ENCODE results near the gene MYH14. TPM values are rescaled to one million over a fixed set of nuclear protein-coding genes. Genes with fewer than 3 reads are reported as not detected.
"Not testable (repeated sequence)": the region's sequence is repeated elsewhere in the genome, so short reads cannot be mapped to it uniquely, and the experiment has no call there.

The MYH14 gene
- polyA plus RNA-seq, 3 donors: not detected

GRCh38 chr19:50328873-50329145 is 125.4 kb downstream of the MYH14 start:
- H3K36me3 Mint-ChIP-seq: peaks cover 12% of the 10 kb centered on the region in 2 donors
- H3K4me1 ChIP-seq (ENCODE audit: control insufficient read depth in 1 of 2, insufficient read depth in 2 of 2, low read length in 2 of 2): peaks cover 65 to 78% of the 10 kb centered on the region in 2 donors
- H4K20me1 ChIP-seq (ENCODE audit: insufficient read depth, low read length): peaks cover 43% of the 10 kb centered on the region
- H3K27ac ChIP-seq (ENCODE audit: low read depth in 1 of 2, low read length in 2 of 2): no peak overlapping the region
- no peak for TF ChIP-seq CTCF (IDR thresholded peaks at IDR 0.05)
- peak overlapping the region in 1 of 3 experiments; percentile 73 for H3K4me3 ChIP-seq (replicated peaks in 1 of 3; ENCODE audit: low read depth in 2 of 3, low read length in 3 of 3)
- peak overlapping the region in 1 of 7 donors; percentile 96 for H3K27ac Mint-ChIP-seq
- H3K9ac ChIP-seq (ENCODE audit: insufficient read depth, low read length, poor library complexity, severe bottlenecking): no peak overlapping the region
- no peaks in the 10 kb centered on the region for H3K36me3 ChIP-seq (replicated peaks in 1 of 2; ENCODE audit: control insufficient read depth in 1 of 2, insufficient read depth in 2 of 2, low read length in 2 of 2)
- H3K9me3 Mint-ChIP-seq: peaks cover 2 to 44% (median 26%) of the 10 kb centered on the region in 7 donors
- peaks cover 19 to 26% of the 10 kb centered on the region in 2 donors for H3K27me3 ChIP-seq (ENCODE audit: control insufficient read depth in 2 of 2, insufficient read depth in 2 of 2, low read length in 2 of 2)
- no peak overlapping the region for H2AFZ ChIP-seq (ENCODE audit: insufficient read depth, low read depth, low read length, poor library complexity, severe bottlenecking)
- H3K79me2 ChIP-seq (ENCODE audit: insufficient read depth, low read length): no peaks in the 10 kb centered on the region
- WGBS (ENCODE audit: insufficient coverage): under 1% methylated on average over 27 of the region's 40 CpGs
- H3K4me3 Mint-ChIP-seq: peak overlapping the region in 1 of 2 donors; percentile 76
- no peak for DNase-seq
- peaks cover 0 to 14% of the 10 kb centered on the region in 2 donors for H3K9me3 ChIP-seq (replicated peaks in 1 of 2; ENCODE audit: control insufficient read depth in 1 of 2, insufficient read depth in 1 of 2, low read length in 2 of 2)
- H3K4me2 ChIP-seq (replicated peaks; ENCODE audit: extremely low read depth, low read length, poor library complexity, severe bottlenecking): peak overlapping the region; percentile 81
- peaks cover 61% of the 10 kb centered on the region for H3K4me1 Mint-ChIP-seq
- intact Hi-C loops (cut with micrococcal nuclease): loop anchor here (1.0 to 10.0 kb wide), 3 partner anchors 55 to 476 kb away; partner anchors contain the start of gene POLD1 (in 1 of the 2)
- peaks cover 33 to 43% (median 39%) of the 10 kb centered on the region in 3 donors for H3K27me3 Mint-ChIP-seq (ENCODE audit: low read depth in 3 of 3)

- TF ChIP-seq CTCF (IDR thresholded peaks at IDR 0.05): no peak
- Histone ChIP-seq H3K9ac (ENCODE audit: insufficient read depth, low read length, poor library complexity, severe bottlenecking) (peak within 1 kb of the TSS; percentile 46), H3K79me2 (ENCODE audit: insufficient read depth, low read length) (no peaks in the 10 kb centered on the region), H3K9me3 (replicated peaks in 1 of 2; ENCODE audit: control insufficient read depth in 1 of 2, insufficient read depth in 1 of 2, low read length in 2 of 2) (peaks cover 0 to 14% of the 10 kb centered on the region in 2 donors), H3K4me1 (ENCODE audit: control insufficient read depth in 1 of 2, insufficient read depth in 2 of 2, low read length in 2 of 2) (peaks cover 70 to 83% of the 10 kb centered on the region in 2 donors), H4K20me1 (ENCODE audit: insufficient read depth, low read length) (peaks cover 43% of the 10 kb centered on the region), H3K27ac (ENCODE audit: low read depth in 1 of 2, low read length in 2 of 2) (peak within 1 kb of the TSS; percentile 33 to 70), H3K4me2 (replicated peaks; ENCODE audit: extremely low read depth, low read length, poor library complexity, severe bottlenecking) (peak within 1 kb of the TSS; percentile 83), H3K4me3 (replicated peaks in 1 of 3; ENCODE audit: low read depth in 2 of 3, low read length in 3 of 3) (peak within 1 kb of the TSS; percentile 47 to 83 (median 52)), H2AFZ (ENCODE audit: insufficient read depth, low read depth, low read length, poor library complexity, severe bottlenecking) (peak within 1 kb of the TSS; percentile 72), H3K36me3 (replicated peaks in 1 of 2; ENCODE audit: control insufficient read depth in 1 of 2, insufficient read depth in 2 of 2, low read length in 2 of 2) (peaks cover 0 to under 1% of the 10 kb centered on the region in 2 donors), H3K27me3 (ENCODE audit: control insufficient read depth in 2 of 2, insufficient read depth in 2 of 2, low read length in 2 of 2) (peaks cover 19 to 26% of the 10 kb centered on the region in 2 donors)
- peak within 1 kb of the TSS; percentile 76 to 90 for H3K4me3 Mint-ChIP-seq
- peaks cover 2 to 44% (median 26%) of the 10 kb centered on the region in 7 donors for H3K9me3 Mint-ChIP-seq
- intact Hi-C loops (cut with micrococcal nuclease): loop anchor here (1.0 to 10.0 kb wide), 3 partner anchors 55 to 475 kb away; partner anchors contain the start of gene POLD1 (in 1 of the 2)
- H3K36me3 Mint-ChIP-seq: peaks cover 14 to 16% of the 10 kb centered on the region in 2 donors
- WGBS (ENCODE audit: insufficient coverage): 2% methylated on average over 33 of the region's 43 CpGs
- peaks cover 66% of the 10 kb centered on the region for H3K4me1 Mint-ChIP-seq
- peaks cover 33 to 44% (median 39%) of the 10 kb centered on the region in 3 donors for H3K27me3 Mint-ChIP-seq (ENCODE audit: low read depth in 3 of 3)
- peak; percentile 100 for DNase-seq
- H3K27ac Mint-ChIP-seq: peak within 1 kb of the TSS; percentile 86 to 96 (median 94)
Measured at GRCh38 chr19:50329146-50329925, 125.9 kb downstream of the MYH14 start, which contains the start of gene KCNC3. Gene KCNC3 (minus strand): TSS chr19:50329377. CDS start chr19:50329082, 295 bp downstream.

DNA sequence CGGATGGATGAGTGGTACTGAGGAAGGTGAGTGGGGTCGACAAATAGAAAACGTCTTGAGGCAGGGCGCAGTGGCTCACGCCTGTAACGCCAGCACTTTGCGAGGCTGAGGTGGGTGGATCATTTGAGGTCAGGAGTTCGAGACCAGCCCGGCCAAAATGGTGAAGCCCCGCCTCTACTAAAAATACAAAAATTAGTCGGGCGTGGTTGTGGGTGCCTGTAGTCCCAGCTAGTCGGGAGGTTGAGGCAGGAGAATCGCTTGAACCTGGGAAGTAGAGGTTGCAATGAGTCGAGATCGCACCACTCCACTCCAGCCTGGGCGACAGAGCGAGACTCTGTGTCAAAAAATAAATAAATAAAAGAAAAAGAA is 126.5 kb downstream of the MYH14 start:
- Mint-ChIP-seq H3K9me3 (peaks cover 2 to 42% (median 26%) of the 10 kb centered on the region in 7 donors), H3K4me3 (peak overlapping the region; percentile 76 to 90), H3K4me1 (peaks cover 70% of the 10 kb centered on the region), H3K36me3 (peaks cover 18 to 22% of the 10 kb centered on the region in 2 donors), H3K27ac (peak overlapping the region; percentile 86 to 96 (median 94)), H3K27me3 (ENCODE audit: low read depth in 3 of 3) (peaks cover 35 to 39% (median 36%) of the 10 kb centered on the region in 3 donors)
- H3K4me3 ChIP-seq (replicated peaks in 1 of 3; ENCODE audit: low read depth in 2 of 3, low read length in 3 of 3): peak overlapping the region in 2 of 3 experiments; percentile 47 to 83
- H3K27ac ChIP-seq (ENCODE audit: low read depth in 1 of 2, low read length in 2 of 2): peak overlapping the region; percentile 33 to 70
- H3K79me2 ChIP-seq (ENCODE audit: insufficient read depth, low read length); H3K36me3 ChIP-seq (replicated peaks in 1 of 2; ENCODE audit: control insufficient read depth in 1 of 2, insufficient read depth in 2 of 2, low read length in 2 of 2); H3K9ac ChIP-seq (ENCODE audit: insufficient read depth, low read length, poor library complexity, severe bottlenecking); DNase-seq: not testable (repeated sequence)
- WGBS (ENCODE audit: insufficient coverage): 21% methylated on average over 9 of the region's 18 CpGs
- intact Hi-C loops (cut with micrococcal nuclease): loop anchor here (1.0 to 10.0 kb wide), 4 partner anchors 19 to 475 kb away; partner anchors contain the start of gene POLD1 (in 1 of the 2)
- H4K20me1 ChIP-seq (ENCODE audit: insufficient read depth, low read length): peaks cover 43% of the 10 kb centered on the region
- H3K27me3 ChIP-seq (ENCODE audit: control insufficient read depth in 2 of 2, insufficient read depth in 2 of 2, low read length in 2 of 2): peaks cover 19 to 26% of the 10 kb centered on the region in 2 donors
- H2AFZ ChIP-seq (ENCODE audit: insufficient read depth, low read depth, low read length, poor library complexity, severe bottlenecking): peak overlapping the region; percentile 72
- peaks cover 0 to 14% of the 10 kb centered on the region in 2 donors for H3K9me3 ChIP-seq (replicated peaks in 1 of 2; ENCODE audit: control insufficient read depth in 1 of 2, insufficient read depth in 1 of 2, low read length in 2 of 2)
- peaks cover 73 to 89% of the 10 kb centered on the region in 2 donors for H3K4me1 ChIP-seq (ENCODE audit: control insufficient read depth in 1 of 2, insufficient read depth in 2 of 2, low read length in 2 of 2)
- H3K4me2 ChIP-seq (replicated peaks; ENCODE audit: extremely low read depth, low read length, poor library complexity, severe bottlenecking): peak overlapping the region; percentile 83

Measured in CD14-positive monocyte (primary cell).